ENCODE measurements around the gene ROBO2.
A peak's percentile ranks its signal among the peaks of the same experiment; 100 is the strongest.

ROBO2 gene

DNA sequence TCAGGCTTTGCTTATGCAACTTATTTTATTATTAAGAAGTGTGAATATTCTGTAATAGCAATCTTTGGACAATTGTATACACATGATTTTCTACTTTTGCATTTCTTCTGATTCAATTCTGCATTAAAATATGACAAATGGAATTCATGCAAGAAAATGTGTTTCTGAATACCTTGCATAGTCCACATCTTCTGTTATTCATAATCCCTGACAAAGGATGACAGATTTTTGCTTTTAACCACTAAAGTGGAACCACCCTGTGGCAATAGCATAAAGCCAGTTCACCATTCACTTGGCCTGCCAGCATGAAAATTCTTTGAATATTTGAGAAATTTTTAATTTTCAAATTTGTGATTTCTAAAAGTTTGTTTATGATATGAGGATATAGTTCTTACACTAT is 397.0 kb downstream of the ROBO2 start:
- DNase-seq: no peak

GRCh38 chr3:77446084-77446483 is 406.2 kb downstream of the ROBO2 start:
- no peak for DNase-seq

DNA sequence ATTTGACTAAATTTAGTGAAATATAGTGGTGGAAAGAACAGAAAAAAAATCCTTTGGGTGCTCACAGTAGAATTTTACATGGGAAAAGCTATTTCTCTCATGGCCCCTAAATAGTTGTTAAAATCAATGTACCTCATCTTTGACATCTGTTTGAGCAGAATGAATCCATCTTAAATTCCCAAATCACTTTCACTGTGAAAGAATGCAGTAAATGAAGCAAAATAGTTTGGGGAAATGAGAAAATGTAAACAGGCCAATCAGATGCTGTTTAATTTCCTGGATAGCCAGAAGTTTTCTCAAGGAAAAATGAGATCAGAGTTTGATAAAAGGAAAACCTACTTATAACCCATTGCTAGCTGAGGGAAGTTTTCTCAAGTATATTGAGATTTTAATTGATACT is 406.9 kb downstream of the ROBO2 start:
- no peak for DNase-seq

- no peak for DNase-seq
Measured at GRCh38 chr3:77449459-77450350, 409.8 kb downstream of the ROBO2 start.

DNA sequence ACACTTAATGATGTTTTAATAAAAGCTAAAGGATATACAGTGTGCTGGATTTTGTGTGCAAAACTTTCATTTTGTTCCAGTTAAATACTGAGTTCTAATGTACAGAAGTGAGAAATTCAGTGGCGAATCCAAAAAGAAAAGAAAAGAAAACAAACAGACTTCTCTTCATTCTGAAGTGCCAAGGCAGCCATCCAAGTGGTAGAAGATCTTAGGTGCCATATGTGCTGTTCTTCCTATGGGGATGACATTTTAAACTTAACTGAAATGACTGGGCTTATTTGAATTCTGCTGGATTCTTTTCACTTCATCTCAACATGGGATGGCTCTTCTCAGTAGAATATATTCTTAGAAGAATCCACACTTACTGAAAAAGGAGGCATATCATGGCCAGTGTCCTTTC is 416.5 kb downstream of the ROBO2 start:
- DNase-seq: no peak

- no peak for DNase-seq
Measured at GRCh38 chr3:77456906-77457305, 417.0 kb downstream of the ROBO2 start.

DNA sequence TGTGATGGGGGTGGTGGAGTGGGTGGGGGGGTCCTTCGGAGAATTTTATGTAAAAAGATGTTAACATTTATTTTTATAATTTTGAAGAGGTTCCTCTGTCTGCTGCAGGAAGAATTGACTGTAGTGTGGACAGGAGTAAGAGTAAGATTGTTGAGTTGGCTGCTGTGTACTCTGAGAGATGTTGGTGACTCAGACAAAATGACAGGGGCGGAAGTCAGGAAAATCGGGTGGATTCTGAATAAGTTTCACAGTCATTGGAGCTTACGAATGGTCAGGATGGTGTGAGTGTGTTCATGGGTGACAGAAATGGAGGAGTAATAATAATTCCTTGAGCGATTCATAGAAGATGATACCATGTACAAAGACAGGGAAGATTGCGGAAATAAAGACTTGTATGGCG is 420.0 kb downstream of the ROBO2 start:
- DNase-seq: no peak

DNA sequence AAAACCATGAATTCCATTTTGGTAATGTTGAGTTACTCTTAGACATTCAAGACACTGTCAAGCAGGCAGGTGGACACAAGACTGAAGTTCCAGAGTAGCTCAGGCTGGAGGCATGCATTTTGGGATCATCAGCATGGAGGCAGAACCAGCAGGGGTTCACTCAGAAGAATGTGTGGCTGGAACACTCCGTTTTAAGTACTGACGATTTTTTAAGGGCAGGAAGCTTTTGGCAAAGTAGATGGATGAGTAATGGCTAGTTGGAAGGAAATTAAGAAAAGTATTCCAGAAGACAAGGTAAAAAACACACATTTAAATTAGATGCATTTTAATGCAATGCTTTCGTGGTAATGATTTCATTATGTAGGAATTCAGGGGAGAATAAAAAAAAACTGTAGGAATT is 420.4 kb downstream of the ROBO2 start:
- DNase-seq: no peak

- no peak for DNase-seq
Measured at GRCh38 chr3:77462951-77463350, 423.1 kb downstream of the ROBO2 start.

GRCh38 chr3:77464111-77464688 is 424.3 kb downstream of the ROBO2 start:
- DNase-seq: no peak

GRCh38 chr3:77466562-77467115 is 426.7 kb downstream of the ROBO2 start:
- no peak for DNase-seq

- no peak for DNase-seq
Measured at GRCh38 chr3:77467702-77468625, 428.1 kb downstream of the ROBO2 start.

GRCh38 chr3:77468626-77469020 is 428.7 kb downstream of the ROBO2 start:
- no peak for DNase-seq

- no peak for DNase-seq
Measured at GRCh38 chr3:77475507-77475906, 435.6 kb downstream of the ROBO2 start.

GRCh38 chr3:77479021-77479420 is 439.1 kb downstream of the ROBO2 start:
- DNase-seq: no peak

DNA sequence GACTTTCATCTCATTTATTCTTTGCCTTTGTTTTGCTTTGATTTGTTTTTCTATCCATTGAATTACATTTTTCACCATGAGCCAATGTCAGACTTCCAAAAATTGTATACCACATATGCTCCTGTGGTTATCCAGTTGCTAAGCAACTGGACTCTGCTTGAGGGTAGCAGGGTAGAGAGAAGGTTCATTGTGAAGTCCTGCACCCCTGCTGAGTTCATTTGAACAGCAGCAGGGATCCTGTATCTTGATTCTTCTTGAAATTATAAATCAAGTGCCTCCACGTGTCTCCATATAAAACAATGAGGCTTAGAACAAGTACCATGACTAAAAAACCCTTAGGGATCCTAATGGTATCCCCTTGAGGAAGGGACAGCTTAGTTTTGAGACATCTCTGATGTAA is 449.3 kb downstream of the ROBO2 start:
- no peak for DNase-seq

GRCh38 chr3:77491961-77492360 is 452.1 kb downstream of the ROBO2 start:
- no peak for DNase-seq

- no peak for DNase-seq
Measured at GRCh38 chr3:77500721-77501120, 460.8 kb downstream of the ROBO2 start.

DNA sequence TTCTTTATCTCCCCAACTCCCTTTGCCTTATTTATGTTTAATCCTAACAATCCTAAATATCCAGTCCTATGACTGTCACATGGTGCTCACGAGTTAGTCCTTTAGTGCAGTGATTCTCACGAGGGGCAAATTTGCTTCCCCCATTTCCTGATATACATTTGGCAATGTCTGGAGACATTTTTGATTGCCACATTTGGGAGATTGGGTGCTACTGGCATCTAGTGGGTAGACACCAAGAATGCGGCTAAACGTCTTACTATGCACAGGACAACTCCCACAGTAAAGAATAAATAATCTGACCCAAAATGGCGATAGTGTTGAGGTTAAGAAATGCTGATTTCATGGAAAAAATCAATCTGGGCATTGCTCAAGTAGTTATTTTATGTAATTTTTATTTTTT is 466.5 kb downstream of the ROBO2 start:
- no peak for DNase-seq

GRCh38 chr3:77513542-77513941 is 473.6 kb downstream of the ROBO2 start:
- DNase-seq: no peak

DNA sequence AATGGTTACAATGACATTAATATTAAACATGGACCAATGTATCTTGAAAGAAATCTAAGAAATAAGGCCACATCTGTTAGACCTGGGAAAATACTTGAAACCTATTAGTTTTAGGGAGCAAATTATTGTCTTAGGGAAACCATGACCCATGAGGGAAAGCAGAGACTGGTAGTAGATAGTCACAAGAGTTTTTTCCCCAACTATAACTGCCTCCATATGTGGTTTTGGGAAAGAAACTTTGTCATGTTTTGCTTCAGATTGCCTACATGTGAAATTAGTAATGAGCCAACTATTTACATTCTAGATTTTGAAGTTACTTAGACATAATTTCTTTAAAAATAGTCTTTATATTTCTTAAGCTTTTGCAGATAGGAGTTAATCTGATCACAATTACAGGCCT is 474.9 kb downstream of the ROBO2 start:
- no peak for DNase-seq

DNA sequence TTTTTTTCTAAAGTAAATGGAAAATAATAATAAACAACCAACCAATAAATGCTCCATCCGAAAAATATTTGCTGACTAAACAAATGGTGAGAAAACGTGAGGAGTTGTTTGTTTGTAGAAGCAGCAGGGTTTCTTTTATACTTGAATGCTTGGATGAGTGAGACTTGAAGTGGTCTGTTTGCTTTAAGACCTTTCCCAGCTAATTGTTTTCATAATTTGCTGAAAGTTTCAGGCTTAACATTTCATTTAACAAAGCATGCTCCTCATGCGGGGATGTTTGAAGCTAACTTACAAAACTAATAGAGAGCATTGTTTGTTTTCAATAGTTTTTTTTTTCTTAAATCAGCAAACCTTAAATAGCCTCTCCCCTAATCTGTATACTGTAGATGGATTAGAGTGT is 484.6 kb downstream of the ROBO2 start:
- peak; percentile 50 for DNase-seq

Data from NCI-H187 treated with DMSO at 0.1 percent for 48 hours (cell line).